Colonic mucosa (tissue), 4 donors: ENCODE data around the gene RBM47. TPM values are rescaled to one million over a fixed set of nuclear protein-coding genes. Genes with fewer than 3 reads are reported as not detected.
A peak's percentile ranks its signal among the peaks of the same experiment; 100 is the strongest.
"Not testable (repeated sequence)": the region's sequence is repeated elsewhere in the genome, so short reads cannot be mapped to it uniquely, and the experiment has no call there.

Experiments used
- DNase-seq: peaks from one replicate; pipeline ENCODE4 v3.0.0-alpha.2; 2020
- H3K27ac ChIP-seq: fragments of 200-600 bp; one replicate; pipeline ENCODE4 v1.8.0; 2021
- H3K27me3 ChIP-seq: fragments of 200-600 bp; one replicate; pipeline ENCODE4 v1.8.0; 2021
- H3K36me3 ChIP-seq: fragments of 200-600 bp; one replicate; pipeline ENCODE4 v1.8.0; 2021
- H3K4me1 ChIP-seq: fragments of 200-600 bp; one replicate; pipeline ENCODE4 v1.8.0; 2021; ENCODE audit warnings: mild to moderate bottlenecking
- H3K4me3 ChIP-seq: fragments of 200-600 bp; one replicate; pipeline ENCODE4 v1.8.0; 2021
- H3K9ac ChIP-seq, 2 donors: one replicate each; pipeline ENCODE4 v1.7.0; 2013; ENCODE audit warnings: control low read depth in 2 of 2, low read depth in 2 of 2, low read length in 2 of 2
- H3K9me3 ChIP-seq: fragments of 200-600 bp; one replicate; pipeline ENCODE4 v1.8.0; 2021
- intact Hi-C: fragments of 100-400 bp; cut with DNase I; formaldehyde crosslinking; loops from one replicate; pipeline ENCODE4 v1.14.1; 2022
- total RNA-seq, 2 donors: library from RNA; stranded (reverse); fragmentation: NEBNext Ultra II Directional in 1 of 2; extraction: Animal tissue kit (Norgen Biotek cat#: 25700) in 1 of 2; gene quantifications; one replicate each; pipeline ENCODE4 v1.2.1, GENCODE V29; 2021
- TF ChIP-seq, protein P1 (sequence below): fragments of 200-600 bp; IDR thresholded peaks from one replicate; pipeline ENCODE4 v1.8.0; 2022; ENCODE audit warnings: antibody characterized with exemption, mild to moderate bottlenecking
- donor health status: healthy.
- donor health status: DM: no; HTN: no; CAD: no.
- donor health status: DM: no; HTN: no; CAD: no.

Gene RBM47
- total RNA-seq, 2 donors from 2014 or later: 279 to 281 TPM

DNA sequence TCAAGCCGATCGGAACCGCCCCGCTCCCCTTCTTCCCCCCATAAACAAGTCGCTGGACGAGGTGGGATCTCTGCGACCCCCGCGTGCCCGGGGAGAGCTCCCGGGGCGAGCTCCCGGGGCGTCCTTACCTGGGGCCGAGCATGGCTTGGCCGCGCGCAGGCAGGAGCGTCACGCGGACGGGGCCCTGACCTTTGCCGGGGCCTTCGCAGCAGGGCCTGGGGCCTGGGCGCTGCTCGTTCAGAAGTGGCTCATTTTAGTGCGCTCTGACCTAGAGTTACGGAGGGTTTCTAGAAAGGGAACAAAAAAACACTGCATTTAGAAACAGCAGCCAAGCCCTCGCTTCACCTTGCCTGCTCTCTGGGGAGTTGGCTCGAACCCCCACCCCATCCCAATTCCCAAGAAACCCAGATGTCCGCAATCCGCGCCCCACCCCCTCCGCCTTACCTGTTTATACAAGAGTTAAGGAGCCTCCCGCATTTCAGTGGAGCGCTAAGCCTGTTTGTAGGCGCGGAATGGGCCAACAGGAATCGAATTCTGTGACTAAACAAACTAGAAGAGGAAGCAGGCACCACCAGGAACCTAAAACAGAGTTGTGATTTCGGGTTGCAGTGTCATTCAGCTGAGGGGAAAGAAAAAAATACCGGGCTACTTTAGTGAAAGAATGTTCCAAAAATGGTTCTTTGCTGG lies 814 bp upstream of the RBM47 start:
- H3K4me3 ChIP-seq: peak overlapping the region; percentile 43
- H3K4me1 ChIP-seq: no peaks in the 10 kb centered on the region
- H3K36me3 ChIP-seq: no peaks in the 10 kb centered on the region
- no peaks in the 10 kb centered on the region for H3K9me3 ChIP-seq
- peak overlapping the region; percentile 84 to 86 for H3K9ac ChIP-seq
- intact Hi-C loops: no loop called here
- H3K27me3 ChIP-seq: no peaks in the 10 kb centered on the region
- TF ChIP-seq, protein P1, sequence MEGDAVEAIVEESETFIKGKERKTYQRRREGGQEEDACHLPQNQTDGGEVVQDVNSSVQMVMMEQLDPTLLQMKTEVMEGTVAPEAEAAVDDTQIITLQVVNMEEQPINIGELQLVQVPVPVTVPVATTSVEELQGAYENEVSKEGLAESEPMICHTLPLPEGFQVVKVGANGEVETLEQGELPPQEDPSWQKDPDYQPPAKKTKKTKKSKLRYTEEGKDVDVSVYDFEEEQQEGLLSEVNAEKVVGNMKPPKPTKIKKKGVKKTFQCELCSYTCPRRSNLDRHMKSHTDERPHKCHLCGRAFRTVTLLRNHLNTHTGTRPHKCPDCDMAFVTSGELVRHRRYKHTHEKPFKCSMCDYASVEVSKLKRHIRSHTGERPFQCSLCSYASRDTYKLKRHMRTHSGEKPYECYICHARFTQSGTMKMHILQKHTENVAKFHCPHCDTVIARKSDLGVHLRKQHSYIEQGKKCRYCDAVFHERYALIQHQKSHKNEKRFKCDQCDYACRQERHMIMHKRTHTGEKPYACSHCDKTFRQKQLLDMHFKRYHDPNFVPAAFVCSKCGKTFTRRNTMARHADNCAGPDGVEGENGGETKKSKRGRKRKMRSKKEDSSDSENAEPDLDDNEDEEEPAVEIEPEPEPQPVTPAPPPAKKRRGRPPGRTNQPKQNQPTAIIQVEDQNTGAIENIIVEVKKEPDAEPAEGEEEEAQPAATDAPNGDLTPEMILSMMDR: no peak
- peak overlapping the region; percentile 92 for H3K27ac ChIP-seq
- DNase-seq: peak; percentile 93

DNA sequence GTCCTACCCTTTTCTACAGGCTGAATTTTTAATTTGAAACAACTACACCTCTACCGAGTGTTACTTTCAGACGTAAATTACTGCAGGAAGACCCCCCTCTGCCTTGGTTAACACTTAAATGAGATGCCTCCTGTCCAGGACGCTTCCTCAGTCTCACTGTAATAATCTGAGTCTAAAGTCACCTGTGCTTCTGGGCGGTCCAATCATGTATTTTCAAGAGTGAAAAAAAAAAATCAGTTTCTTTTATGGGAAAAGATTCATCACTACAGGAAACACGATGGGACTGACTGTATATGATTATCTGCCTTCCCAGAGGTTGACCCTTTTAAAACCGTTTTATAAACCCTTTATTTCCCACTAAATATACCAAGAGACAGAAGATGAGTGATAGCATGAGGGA lies 776 bp downstream of the RBM47 start:
- no peaks in the 10 kb centered on the region for H3K27me3 ChIP-seq
- DNase-seq: peak; percentile 36
- peak overlapping the region; percentile 84 to 86 for H3K9ac ChIP-seq
- H3K9me3 ChIP-seq: no peaks in the 10 kb centered on the region
- TF ChIP-seq, protein P1: no peak
- no peaks in the 10 kb centered on the region for H3K4me1 ChIP-seq
- peak overlapping the region; percentile 43 for H3K4me3 ChIP-seq
- intact Hi-C loops: no loop called here
- peak overlapping the region; percentile 92 for H3K27ac ChIP-seq
- no peaks in the 10 kb centered on the region for H3K36me3 ChIP-seq

DNA sequence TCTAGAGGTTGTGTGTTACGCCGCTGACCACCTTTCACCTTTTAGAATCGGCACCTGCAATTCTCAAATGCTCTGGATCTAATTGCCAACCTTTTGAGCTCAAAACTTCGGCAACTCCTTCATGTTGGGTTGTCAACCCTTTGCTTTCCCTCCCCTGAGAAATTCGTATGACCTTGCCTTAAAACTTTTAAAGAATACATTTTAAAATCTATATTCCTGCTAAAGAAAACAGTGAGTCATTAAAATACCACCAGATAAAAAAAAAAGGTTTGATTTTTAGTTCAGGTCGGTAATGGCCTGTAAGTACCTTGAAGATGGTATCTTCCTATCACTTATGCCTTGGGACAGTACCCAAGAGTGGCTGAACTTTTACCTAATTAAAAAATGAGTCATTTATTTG lies 1.3 kb downstream of the RBM47 start:
- H3K4me1 ChIP-seq, H3K36me3 ChIP-seq, H3K9me3 ChIP-seq, H3K27me3 ChIP-seq, DNase-seq, intact Hi-C loops: not testable (repeated sequence)
- Histone ChIP-seq H3K9ac (peak overlapping the region in 1 of 2 donors; percentile 73), H3K4me3 (peak overlapping the region; percentile 43), H3K27ac (peak overlapping the region; percentile 5)

DNA sequence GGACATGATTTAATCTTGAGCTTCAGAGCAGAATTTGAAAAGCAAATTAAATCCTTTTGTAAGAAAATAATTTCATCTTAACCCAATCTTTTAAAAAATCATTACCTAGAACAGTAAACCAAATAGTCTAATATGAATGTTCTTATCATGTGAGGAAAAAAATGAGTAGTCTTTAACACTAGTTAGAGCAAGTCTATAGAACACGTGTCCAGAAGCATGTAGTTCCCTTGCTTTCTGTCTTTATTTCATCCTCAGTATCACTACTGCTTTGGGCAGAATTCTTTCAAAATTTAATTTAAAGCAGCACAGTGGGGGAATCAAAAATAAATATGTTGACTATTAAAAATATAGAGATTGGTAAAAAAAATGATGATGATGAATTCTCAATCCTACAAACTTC lies 2.1 kb downstream of the RBM47 start:
- H3K36me3 ChIP-seq: no peaks in the 10 kb centered on the region
- no peak for DNase-seq
- H3K4me3 ChIP-seq: peak overlapping the region; percentile 43
- H3K9me3 ChIP-seq: no peaks in the 10 kb centered on the region
- H3K27me3 ChIP-seq: no peaks in the 10 kb centered on the region
- intact Hi-C loops: no loop called here
- H3K27ac ChIP-seq: no peak overlapping the region
- H3K9ac ChIP-seq: no peak overlapping the region
- H3K4me1 ChIP-seq: no peaks in the 10 kb centered on the region
- TF ChIP-seq, protein P1: no peak

DNA sequence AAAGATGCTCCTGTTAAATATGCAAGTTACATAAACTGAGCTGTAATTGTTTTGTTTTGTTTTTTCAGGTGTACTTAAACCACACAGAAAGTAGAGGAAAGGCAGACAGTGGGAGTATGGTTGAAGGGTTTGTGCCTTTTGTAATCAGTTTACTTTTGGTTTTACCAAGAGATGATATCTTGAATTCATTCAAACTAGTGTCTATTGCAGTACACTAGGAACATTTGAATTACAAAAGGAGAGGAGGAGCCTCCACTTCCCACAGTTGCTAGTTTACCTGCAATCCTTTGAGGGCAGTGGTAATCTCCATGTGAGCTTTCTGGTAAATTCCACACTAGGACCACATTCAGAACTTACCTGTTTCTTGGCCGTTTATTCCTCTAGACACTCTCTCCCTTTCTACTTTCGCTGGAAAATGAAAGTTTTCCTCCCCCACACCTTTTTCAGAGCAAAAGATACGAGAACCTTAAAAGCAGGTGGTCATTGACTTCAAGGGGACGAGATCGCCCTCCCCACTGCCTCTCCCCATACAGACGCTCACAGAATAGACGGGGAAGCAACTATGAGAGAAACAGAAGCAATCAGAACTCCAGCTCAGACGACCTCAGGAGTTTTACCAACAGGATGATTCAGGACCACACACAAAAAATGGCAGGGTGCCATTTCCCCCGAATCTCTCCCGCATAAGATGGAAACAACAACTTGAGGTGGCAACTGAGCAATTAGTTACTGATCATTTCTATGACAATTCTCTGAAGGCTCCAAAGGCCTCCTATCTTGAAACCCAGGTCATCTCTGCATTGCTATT lies 3.3 kb downstream of the RBM47 start:
- intact Hi-C loops: no loop called here
- no peaks in the 10 kb centered on the region for H3K9me3 ChIP-seq
- no peak overlapping the region for H3K27ac ChIP-seq
- peak overlapping the region; percentile 0 for H3K4me3 ChIP-seq
- H3K9ac ChIP-seq: peak overlapping the region; percentile 4 to 64
- no peaks in the 10 kb centered on the region for H3K36me3 ChIP-seq
- TF ChIP-seq, protein P1: no peak
- no peaks in the 10 kb centered on the region for H3K4me1 ChIP-seq
- H3K27me3 ChIP-seq: no peaks in the 10 kb centered on the region
- DNase-seq: peak; percentile 31

DNA sequence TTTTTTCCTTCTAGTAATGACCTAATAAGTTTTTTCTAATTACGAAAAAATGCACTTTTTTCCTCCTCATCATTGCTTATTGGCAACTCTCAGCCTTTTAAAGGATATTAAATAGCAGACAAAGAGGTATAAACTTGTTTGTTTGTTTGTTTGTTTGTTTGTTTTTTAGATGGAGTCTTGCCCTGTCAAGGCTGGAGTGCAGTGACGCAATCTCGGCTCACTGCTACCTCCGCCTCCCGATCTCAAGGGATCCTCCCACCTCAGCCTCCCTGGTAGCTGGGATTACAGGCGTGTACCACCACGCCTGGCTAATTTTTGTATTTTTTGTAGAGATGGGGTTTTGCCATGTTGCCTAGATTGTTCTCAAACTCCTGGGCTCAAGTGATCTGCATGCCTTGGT lies 6.0 kb downstream of the RBM47 start:
- Histone ChIP-seq H3K9ac (no peak overlapping the region), H3K4me1 (no peaks in the 10 kb centered on the region), H3K9me3 (no peaks in the 10 kb centered on the region), H3K36me3 (no peaks in the 10 kb centered on the region), H3K27ac (no peak overlapping the region), H3K4me3 (no peak overlapping the region), H3K27me3 (no peaks in the 10 kb centered on the region)
- TF ChIP-seq, protein P1: no peak
- DNase-seq: no peak
- intact Hi-C loops: no loop called here
